Measurements from ENCODE around the gene JTB. TPM values are rescaled to one million over a fixed set of nuclear protein-coding genes. Genes with fewer than 3 reads are reported as not detected.

Gene JTB
- total RNA-seq, 1 donor from 2014 or later: 194 TPM

DNA sequence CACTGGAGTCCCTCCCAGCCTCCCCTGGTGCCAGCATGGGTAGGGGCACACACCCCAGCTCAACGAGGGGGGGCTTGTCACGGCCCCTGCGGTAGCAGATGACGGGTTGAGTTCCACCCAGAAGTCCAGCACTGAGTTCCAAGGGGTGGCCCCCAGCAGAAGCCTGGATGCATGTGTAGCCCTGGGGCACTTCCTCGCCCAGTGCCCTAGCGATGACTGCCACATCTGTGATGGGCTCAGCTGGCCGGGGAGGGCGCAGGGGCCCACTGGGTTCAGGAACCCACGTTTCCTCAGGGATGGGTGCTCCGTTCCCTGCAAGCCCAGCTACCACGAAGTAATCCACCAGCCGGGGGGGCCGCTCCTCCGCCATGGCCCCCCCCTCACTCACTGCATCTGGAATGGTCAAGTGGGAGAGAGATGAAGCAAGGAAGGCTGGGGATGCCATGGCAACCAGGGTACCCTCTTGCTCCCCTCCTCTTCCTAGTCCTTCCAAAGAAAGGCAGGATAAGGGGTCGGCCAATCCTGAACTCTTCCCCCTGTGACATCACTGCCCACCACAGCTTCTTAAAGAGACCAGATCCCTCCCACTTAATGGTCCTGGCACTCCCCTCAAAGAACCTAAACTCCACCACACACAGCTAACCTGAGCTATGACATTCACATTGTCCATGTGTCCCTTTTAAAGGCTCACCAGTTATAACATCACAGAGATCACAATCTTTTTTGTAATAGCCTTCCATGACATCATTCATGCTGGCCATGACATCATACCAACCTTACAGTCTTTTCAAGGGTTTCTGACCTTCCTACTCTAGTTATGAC, 33.3 kb downstream of the JTB start:
- H3K36me3 ChIP-seq: peaks cover 0 to 50% of the 10 kb centered on the region in 2 donors
- no peaks in the 10 kb centered on the region for H3K9me3 ChIP-seq
- TF ChIP-seq POLR2AphosphoS5 (IDR thresholded peaks at IDR 0.05; ENCODE audit: insufficient read depth in 1 of 2, low read depth in 1 of 2): no peak
- TF ChIP-seq POLR2A (IDR thresholded peaks at IDR 0.05): no peak
- TF ChIP-seq, protein P1, sequence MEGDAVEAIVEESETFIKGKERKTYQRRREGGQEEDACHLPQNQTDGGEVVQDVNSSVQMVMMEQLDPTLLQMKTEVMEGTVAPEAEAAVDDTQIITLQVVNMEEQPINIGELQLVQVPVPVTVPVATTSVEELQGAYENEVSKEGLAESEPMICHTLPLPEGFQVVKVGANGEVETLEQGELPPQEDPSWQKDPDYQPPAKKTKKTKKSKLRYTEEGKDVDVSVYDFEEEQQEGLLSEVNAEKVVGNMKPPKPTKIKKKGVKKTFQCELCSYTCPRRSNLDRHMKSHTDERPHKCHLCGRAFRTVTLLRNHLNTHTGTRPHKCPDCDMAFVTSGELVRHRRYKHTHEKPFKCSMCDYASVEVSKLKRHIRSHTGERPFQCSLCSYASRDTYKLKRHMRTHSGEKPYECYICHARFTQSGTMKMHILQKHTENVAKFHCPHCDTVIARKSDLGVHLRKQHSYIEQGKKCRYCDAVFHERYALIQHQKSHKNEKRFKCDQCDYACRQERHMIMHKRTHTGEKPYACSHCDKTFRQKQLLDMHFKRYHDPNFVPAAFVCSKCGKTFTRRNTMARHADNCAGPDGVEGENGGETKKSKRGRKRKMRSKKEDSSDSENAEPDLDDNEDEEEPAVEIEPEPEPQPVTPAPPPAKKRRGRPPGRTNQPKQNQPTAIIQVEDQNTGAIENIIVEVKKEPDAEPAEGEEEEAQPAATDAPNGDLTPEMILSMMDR (IDR thresholded peaks at IDR 0.05): no peak
- peaks cover 27% of the 10 kb centered on the region for H3K4me1 ChIP-seq
- no peaks in the 10 kb centered on the region for H3K27me3 ChIP-seq
- H3K4me3 ChIP-seq: peak overlapping the region in 1 of 2 donors; percentile 4
- DNase-seq (ENCODE audit: extremely low spot score in 2 of 2): no peak
- intact Hi-C loops (cut with DNase I): loop anchor here (10.0 kb wide), 1 partner anchor 149 kb away; no protein-coding TSS in a partner anchor
- peak overlapping the region; percentile 99 for H3K27ac ChIP-seq

DNA sequence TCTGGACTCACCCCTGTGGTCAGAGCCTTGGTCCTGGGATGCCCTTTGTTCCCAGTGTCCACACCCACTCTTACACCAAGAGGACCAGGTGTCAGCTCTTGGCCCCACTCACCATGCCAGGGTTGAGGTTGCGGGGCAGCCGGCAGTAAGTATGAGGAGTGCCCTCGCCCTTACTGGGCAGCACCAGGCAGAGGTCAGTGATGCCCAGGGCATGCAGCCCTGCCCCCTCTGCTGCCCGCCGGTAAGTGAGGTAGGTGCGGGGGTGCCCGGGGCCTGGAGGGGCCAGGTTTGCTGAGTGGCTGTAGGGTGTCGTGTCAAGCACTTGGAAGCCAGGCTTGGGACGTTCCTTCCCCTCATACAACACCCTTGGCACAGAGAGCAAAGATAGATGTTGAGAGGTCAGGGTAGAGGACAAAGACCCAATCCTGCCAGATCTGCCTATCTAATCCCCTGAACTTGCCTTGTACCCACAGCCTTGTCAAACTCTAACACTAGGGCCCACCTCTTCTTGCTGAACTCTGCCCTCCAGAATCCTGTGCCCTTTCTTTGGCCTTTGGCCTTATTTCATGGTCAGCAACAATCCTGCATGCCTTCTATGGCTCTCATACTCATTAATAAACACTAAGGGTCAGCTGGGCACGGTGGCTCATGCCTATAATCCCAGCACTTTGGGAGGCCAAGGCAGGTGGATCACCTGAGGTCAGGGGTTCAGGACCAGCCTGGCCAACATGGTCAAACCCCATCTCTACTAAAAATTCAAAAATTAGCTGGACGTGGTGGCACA, 34.5 kb downstream of the JTB start:
- H3K27ac ChIP-seq: no peak overlapping the region
- H3K27me3 ChIP-seq: no peaks in the 10 kb centered on the region
- H3K4me3 ChIP-seq: no peak overlapping the region
- peaks cover 27% of the 10 kb centered on the region for H3K4me1 ChIP-seq
- intact Hi-C loops (cut with DNase I): loop anchor here (10.0 kb wide), 1 partner anchor 148 kb away; no protein-coding TSS in a partner anchor
- H3K9me3 ChIP-seq: no peaks in the 10 kb centered on the region
- no peak for DNase-seq (ENCODE audit: extremely low spot score in 2 of 2)
- no peak for TF ChIP-seq POLR2AphosphoS5 (IDR thresholded peaks at IDR 0.05; ENCODE audit: insufficient read depth in 1 of 2, low read depth in 1 of 2)
- TF ChIP-seq, protein P1 (IDR thresholded peaks at IDR 0.05): no peak
- TF ChIP-seq POLR2A (IDR thresholded peaks at IDR 0.05): no peak
- H3K36me3 ChIP-seq: peaks cover 0 to 38% of the 10 kb centered on the region in 2 donors

DNA sequence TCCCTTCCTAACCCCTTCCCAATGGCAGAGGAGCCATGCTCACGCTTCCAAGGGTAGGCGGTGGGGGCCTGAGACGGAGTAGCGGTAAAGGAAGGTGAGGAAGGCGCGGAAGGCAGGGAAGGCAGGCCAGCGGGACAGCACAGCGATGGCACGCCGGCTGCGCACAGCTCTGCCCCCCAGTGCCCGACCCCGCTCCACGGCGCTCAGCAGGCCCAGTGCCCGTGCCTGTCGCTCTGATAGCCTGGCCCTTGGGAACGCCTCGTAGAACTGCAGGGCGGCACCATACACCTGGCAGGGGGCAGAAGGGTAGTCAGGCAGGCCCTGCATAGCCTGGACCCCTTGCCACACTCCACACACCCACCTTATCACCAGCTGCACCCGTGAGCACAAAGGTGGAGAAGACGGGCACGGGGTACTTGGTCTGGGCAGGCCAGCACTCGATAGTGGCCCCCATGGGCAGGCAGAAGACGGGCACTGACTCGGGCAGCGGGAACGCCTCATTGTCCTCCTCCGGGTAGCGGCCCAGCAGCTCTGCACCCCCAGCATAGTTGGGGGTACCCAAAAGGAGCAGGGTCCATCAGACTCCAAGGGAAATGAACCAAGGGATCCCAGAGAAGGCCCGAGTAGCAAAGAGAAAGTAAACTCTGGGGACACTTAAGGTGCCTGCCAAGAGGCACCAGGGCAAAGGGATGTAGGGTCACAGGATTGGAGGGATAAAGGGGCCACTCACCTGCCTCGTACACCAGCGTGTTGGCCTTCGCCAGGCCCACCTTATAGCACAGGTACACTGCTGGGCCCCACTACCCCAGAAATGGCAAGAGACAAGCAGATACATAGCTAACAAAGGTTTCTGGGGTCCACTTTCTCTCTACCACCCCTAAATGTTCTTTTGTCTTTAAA, 35.4 kb downstream of the JTB start:
- Histone ChIP-seq H3K4me3 (no peak overlapping the region), H3K36me3 (peaks cover 0 to 41% of the 10 kb centered on the region in 2 donors), H3K27ac (no peak overlapping the region), H3K27me3 (no peaks in the 10 kb centered on the region), H3K9me3 (no peaks in the 10 kb centered on the region), H3K4me1 (peaks cover 25% of the 10 kb centered on the region)
- no peak for DNase-seq (ENCODE audit: extremely low spot score in 2 of 2)
- no peak for TF ChIP-seq POLR2AphosphoS5 (IDR thresholded peaks at IDR 0.05; ENCODE audit: insufficient read depth in 1 of 2, low read depth in 1 of 2)
- TF ChIP-seq, protein P1 (IDR thresholded peaks at IDR 0.05): no peak
- TF ChIP-seq POLR2A (IDR thresholded peaks at IDR 0.05): no peak
- intact Hi-C loops (cut with DNase I): loop anchor here (10.0 kb wide), 1 partner anchor 147 kb away; no protein-coding TSS in a partner anchor

DNA sequence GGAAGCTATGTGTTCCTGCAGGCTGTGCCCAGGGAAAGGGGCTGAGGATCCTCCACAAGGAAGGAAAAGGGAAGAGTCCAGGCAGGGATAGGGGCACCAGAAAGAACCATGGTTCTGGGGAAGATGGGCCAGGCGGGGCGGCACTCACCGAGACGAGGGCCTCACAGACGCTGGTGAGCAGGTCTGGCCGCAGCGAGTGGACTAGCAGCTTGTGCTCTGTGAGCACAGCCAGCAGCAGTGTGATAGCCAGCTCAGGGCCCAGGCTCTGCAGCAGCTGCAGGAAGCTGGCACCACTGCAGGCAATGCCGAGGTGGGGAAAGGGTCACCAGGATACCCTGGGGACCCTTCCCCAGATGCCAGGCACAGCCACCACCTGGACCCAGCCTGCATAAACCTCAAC, 36.7 kb downstream of the JTB start:
- Histone ChIP-seq H3K27me3 (no peaks in the 10 kb centered on the region), H3K9me3 (no peaks in the 10 kb centered on the region), H3K4me3 (no peak overlapping the region), H3K27ac (no peak overlapping the region), H3K4me1 (peaks cover 20% of the 10 kb centered on the region), H3K36me3 (peaks cover 0 to 52% of the 10 kb centered on the region in 2 donors)
- no peak for DNase-seq (ENCODE audit: extremely low spot score in 2 of 2)
- intact Hi-C loops (cut with DNase I): loop anchor here (10.0 kb wide), 1 partner anchor 146 kb away; no protein-coding TSS in a partner anchor
- TF ChIP-seq, protein P1 (IDR thresholded peaks at IDR 0.05): no peak
- no peak for TF ChIP-seq POLR2A (IDR thresholded peaks at IDR 0.05)
- TF ChIP-seq POLR2AphosphoS5 (IDR thresholded peaks at IDR 0.05; ENCODE audit: insufficient read depth in 1 of 2, low read depth in 1 of 2): no peak
